Ishikawa (cell line): Measurements from ENCODE around the gene ADGRG1.
A peak's percentile ranks its signal among the peaks of the same experiment; 100 is the strongest.

ENCODE experiments used
- CEBPB ChIP-seq: IDR thresholded peaks from 2 replicates; pipeline ENCODE4 v1.6.1; 2012
- CREB1 ChIP-seq: IDR thresholded peaks from 2 replicates; pipeline ENCODE4 v1.6.1; 2012; ENCODE audit warnings: low read depth
- EGR1 ChIP-seq: IDR thresholded peaks from 2 replicates; pipeline ENCODE4 v1.6.1; 2012
- EP300 ChIP-seq: IDR thresholded peaks from 2 replicates; pipeline ENCODE4 v1.6.1; 2012; ENCODE audit warnings: borderline replicate concordance
- FOXM1 ChIP-seq: IDR thresholded peaks from 2 replicates; pipeline ENCODE4 v1.6.1; 2012; ENCODE audit warnings: low read depth, borderline replicate concordance
- MAX ChIP-seq: IDR thresholded peaks from 2 replicates; pipeline ENCODE4 v1.6.1; 2012
- NFIC ChIP-seq: IDR thresholded peaks from 2 replicates; pipeline ENCODE4 v1.6.1; 2012
- RAD21 ChIP-seq: IDR thresholded peaks from 2 replicates; pipeline ENCODE4 v1.6.1; 2012; ENCODE audit warnings: low read depth
- REST ChIP-seq: IDR thresholded peaks from 2 replicates; pipeline ENCODE4 v1.6.1; 2012; ENCODE audit warnings: low read depth, mild to moderate bottlenecking
- TAF1 ChIP-seq: IDR thresholded peaks from 2 replicates; pipeline ENCODE4 v1.6.1; 2012; ENCODE audit warnings: low read depth, mild to moderate bottlenecking
- TCF12 ChIP-seq: IDR thresholded peaks from 2 replicates; pipeline ENCODE4 v1.6.1; 2012; ENCODE audit warnings: low read depth
- TEAD4 ChIP-seq: IDR thresholded peaks from 2 replicates; pipeline ENCODE4 v1.6.1; 2012
- YY1 ChIP-seq: IDR thresholded peaks from 2 replicates; pipeline ENCODE4 v1.6.1; 2012; ENCODE audit warnings: low read depth
- ZBTB7A ChIP-seq: IDR thresholded peaks from 2 replicates; pipeline ENCODE4 v1.6.1; 2012; ENCODE audit warnings: low read depth
- TF ChIP-seq, protein P1 (sequence below): IDR thresholded peaks from 2 replicates; pipeline ENCODE4 v1.6.1; 2012

ADGRG1 gene

DNA sequence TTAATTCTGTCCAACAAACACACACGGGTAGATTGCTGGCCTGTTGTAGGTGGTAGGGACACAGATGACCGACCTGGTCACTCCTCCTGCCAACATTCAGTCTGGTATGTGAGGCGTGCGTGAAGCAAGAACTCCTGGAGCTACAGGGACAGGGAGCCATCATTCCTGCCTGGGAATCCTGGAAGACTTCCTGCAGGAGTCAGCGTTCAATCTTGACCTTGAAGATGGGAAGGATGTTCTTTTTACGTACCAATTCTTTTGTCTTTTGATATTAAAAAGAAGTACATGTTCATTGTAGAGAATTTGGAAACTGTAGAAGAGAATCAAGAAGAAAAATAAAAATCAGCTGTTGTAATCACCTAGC, 36.2 kb downstream of the ADGRG1 start:
- no peak for TF ChIP-seq EP300
- TF ChIP-seq, protein P1, sequence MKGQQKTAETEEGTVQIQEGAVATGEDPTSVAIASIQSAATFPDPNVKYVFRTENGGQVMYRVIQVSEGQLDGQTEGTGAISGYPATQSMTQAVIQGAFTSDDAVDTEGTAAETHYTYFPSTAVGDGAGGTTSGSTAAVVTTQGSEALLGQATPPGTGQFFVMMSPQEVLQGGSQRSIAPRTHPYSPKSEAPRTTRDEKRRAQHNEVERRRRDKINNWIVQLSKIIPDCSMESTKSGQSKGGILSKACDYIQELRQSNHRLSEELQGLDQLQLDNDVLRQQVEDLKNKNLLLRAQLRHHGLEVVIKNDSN = no peak
- TF ChIP-seq TCF12 = no peak
- TF ChIP-seq CREB1 = no peak
- no peak for TF ChIP-seq TAF1
- TF ChIP-seq ZBTB7A = no peak
- TF ChIP-seq TEAD4 = no peak
- no peak for TF ChIP-seq YY1
- no peak for TF ChIP-seq FOXM1
- TF ChIP-seq REST = no peak
- no peak for TF ChIP-seq EGR1
- TF ChIP-seq NFIC = no peak
- no peak for TF ChIP-seq CEBPB
- TF ChIP-seq RAD21 = no peak
- TF ChIP-seq MAX = no peak

DNA sequence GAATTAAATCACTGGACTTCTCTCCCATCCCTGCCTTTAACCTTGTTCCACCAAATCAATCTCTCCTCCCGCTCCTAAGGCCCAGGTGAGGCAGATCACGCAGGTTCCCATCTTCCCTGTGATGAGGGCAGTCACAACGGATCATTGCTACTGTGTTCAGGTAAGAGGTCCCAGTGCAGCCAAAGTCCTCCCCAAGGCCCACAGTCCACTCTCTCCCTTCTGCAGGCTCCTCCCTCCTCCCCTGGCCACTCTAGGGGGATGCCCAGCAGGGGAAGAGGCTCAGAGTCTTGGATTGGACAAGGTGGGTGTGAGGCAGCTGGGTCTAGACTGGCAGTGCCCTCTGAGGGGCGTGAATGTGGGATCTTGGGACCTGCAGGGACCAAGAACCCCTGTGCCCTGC, 37.1 kb downstream of the ADGRG1 start:
- TF ChIP-seq ZBTB7A = no peak
- TF ChIP-seq CEBPB = no peak
- TF ChIP-seq RAD21 = no peak
- TF ChIP-seq TAF1 = no peak
- no peak for TF ChIP-seq YY1
- no peak for TF ChIP-seq TEAD4
- TF ChIP-seq TCF12 = no peak
- no peak for TF ChIP-seq REST
- TF ChIP-seq FOXM1 = no peak

DNA sequence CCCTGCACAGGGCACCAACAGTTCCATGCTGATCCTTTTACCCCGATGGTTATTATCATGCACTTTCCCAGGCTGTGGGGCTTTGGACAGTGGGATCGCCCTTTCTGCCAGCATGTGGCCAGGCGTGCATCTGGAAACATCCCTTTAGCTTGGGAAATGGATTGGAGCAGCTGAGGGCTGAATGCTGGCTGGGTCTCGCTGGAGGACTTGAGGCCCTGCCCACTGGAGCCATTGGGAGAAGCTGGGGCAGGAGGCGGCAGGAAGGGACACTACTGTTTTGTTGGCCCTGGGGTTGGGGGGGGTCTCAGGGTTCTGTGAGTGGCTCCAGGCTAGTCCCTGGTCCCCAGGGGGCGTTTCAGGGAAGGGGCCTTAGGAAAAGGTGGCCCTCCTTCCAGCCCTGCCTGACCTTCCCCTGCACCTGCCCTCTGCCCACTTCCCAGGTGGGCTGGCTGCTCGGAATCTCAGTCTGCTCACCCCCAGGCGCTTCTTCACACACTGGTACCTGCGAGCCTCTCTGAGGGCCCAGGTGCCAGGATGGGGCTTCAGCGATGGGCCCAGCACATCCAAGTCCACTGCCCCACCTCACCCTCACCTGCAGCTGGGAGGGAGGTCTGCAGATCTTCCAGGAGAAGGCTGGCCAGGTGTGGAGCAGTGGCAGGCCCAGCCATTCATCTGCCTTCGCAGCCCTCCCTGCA, 38.1 kb downstream of the ADGRG1 start:
- TF ChIP-seq FOXM1 (no peak), NFIC (no peak), ZBTB7A (no peak)
- TF ChIP-seq, protein P1 = no peak

DNA sequence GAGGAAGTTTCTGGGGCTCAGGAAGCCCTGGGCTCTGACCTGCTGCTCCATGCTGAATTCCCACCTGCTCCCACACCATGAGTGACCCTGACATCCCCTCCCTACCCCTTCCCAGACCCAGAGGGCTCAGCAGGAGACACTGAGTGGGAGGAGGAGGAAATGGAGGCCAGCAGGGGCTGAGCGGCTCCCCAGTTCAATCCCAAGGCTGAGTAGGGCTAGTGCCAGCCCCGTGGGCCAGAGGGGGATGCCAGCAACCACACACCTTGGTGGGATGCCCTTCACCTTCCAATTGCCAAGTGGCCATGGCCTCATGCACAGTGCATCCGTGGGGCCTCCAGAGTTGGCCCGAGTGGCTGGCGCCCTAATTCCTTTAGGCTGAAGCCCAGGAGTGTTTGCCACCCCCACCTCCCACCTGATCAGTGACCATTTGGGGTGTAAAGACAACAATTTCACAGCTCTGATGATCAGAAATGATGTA, 38.7 kb downstream of the ADGRG1 start:
- no peak for TF ChIP-seq TEAD4
- no peak for TF ChIP-seq NFIC
- TF ChIP-seq RAD21 = no peak

DNA sequence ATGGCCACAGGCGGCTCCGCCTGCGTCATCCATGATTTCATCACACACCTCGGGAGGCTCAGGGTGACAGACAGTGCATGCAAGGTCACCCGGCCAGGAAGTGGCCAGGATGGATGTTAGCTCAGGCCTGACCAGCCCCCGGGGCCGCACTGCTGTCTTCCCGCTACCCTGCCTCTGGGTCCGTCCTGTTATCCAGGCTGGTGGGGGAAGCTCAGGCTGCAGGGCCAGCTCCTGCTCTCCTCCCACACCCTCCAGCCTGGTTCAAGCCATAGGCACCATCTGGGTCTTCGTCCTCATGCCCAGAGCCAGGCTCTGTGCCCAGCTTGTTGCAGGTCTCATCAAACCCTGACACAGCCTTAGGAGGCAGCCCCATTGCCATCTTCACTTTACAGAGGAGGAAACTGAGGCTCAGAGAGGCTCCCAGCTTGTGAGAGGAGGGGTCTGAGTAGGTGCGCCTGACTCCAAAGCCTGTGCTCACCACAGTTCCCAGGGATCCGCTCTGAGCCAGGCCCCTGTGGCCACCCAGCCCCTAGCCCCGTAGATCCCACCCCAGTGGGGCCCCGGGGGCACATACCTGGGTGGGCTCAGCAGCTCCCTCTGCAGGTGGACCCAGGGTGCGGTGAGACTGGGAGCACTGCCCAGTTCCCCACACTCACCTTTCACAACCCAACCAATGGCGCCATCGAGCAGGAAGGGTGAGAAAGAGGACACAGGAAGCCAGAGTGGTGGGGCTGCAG, 39.3 kb downstream of the ADGRG1 start:
- TF ChIP-seq FOXM1 (no peak), RAD21 (peak; percentile 16; the same call in 1 of the 2 replicates)

DNA sequence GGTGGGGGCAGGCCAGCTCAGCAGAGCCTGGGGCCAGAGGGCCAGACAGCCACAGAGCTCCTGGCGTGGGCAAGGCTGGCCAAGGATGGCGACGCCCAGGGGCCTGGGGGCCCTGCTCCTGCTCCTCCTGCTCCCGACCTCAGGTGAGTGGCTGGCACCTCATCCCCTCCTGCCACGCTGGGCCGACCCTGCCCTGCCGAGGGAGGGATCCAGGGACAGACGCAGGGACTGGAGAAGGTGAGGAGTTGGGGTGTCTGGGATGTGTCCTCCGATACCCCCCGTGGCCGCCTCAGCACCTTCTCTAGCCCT, 39.8 kb downstream of the ADGRG1 start, which contains the start of gene ADGRG3:
TSS of gene ADGRG3 (plus strand) at position 44 of the 309 bp plus-strand sequence. CDS start at position 86, 42 bp downstream.
- TF ChIP-seq, protein P1 = no peak
- TF ChIP-seq TCF12 (no peak), FOXM1 (no peak), TEAD4 (no peak), ZBTB7A (no peak), MAX (no peak), YY1 (no peak), EP300 (no peak), CEBPB (no peak), EGR1 (no peak), NFIC (no peak), CREB1 (no peak), REST (no peak), RAD21 (no peak), TAF1 (no peak)
